Measurements from ENCODE around the gene CARD14.
"Not testable (repeated sequence)": the region's sequence is repeated elsewhere in the genome, so short reads cannot be mapped to it uniquely, and the experiment has no call there.

The CARD14 gene

DNA sequence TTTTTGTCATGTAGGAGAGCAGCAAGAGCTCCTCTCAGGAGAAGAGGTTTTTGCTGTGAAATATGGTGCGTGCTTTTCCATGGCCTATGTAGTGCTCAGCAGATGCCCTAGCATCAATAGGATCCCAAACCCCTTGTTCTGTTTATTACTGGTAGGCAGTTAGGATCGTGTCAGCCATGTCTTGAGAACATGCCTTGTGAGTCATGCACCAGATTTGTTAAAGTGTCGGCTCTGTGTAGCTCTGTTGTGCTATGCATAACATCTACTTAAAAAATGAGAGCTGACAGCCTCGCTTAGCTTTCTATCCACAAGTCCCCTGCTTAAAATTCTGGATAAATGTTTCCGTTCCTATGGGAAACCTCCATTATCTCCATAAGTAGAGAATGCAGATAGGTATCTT is 18.5 kb upstream of the CARD14 start:
- no peak for DNase-seq

DNA sequence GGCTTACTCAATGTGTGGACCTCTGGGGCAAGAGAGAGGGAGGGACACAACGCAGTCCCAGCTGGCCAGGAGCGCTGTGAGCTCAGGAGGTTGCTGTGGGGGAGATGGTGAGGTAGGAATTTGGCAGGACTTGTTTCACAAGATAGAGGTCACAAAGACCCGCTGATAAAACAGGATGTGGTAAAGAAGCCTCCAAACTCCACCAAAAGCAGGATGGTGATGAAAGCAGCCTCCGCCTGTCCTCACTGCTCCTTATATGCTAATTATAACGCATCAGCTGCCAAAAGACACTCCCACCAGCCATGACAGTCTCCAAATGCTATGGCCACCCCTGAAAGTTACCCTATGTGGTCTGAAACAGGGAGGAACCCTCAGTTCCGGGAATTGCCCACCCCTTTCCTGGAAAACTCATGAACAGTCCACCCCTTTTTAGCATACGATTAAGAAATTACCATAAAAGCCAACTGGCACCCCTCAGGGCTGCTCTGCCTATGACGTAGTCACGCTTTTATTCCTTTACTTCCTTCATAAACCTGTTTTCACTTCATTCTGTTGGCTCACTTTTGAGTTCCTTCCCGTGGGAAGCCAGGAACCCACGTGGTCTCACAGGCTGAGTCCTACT is 17.6 kb upstream of the CARD14 start:
- no peak for DNase-seq

DNA sequence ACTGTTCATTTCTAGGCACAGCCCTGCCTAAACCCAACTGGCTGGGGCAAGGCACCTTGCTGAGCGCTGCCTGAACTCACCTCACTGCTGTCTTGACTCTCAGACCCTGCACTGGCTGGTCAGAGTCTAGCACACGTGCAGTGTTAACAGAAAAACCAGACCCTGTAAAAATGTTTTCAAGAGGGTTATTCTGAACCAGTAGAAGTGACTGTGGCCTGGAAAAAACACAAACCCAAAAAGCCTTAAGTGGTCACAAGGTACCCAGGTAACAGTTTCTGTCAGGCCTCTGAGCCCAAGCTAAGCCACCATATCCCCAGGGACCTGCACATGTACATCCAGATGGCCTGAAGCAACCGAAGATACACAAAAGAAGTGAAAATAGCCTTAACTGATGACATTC is 16.8 kb upstream of the CARD14 start:
- DNase-seq, result no peak

GRCh38 chr17:80154166-80154565 is 15.7 kb upstream of the CARD14 start:
- no peak for DNase-seq

DNA sequence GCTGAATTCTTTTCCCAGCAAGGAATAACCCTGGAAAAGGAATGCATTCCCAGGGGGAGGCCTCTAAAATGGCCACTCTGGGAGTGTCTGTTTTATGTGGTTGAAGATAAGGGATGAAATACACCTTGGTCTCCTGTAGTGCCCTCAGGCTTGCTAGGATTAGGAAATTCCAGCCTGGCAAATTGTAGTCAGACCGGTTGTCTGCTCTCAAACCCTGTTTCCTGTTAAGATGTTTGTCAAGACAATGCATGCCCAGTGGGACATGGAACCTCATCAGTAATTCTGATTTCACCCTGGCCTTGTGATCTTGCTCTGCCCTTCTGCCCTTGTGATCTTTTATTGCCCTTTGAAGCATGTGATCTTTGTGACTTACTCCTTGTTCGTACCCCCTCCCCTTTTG is 14.2 kb upstream of the CARD14 start:
- not testable (repeated sequence) for DNase-seq

DNA sequence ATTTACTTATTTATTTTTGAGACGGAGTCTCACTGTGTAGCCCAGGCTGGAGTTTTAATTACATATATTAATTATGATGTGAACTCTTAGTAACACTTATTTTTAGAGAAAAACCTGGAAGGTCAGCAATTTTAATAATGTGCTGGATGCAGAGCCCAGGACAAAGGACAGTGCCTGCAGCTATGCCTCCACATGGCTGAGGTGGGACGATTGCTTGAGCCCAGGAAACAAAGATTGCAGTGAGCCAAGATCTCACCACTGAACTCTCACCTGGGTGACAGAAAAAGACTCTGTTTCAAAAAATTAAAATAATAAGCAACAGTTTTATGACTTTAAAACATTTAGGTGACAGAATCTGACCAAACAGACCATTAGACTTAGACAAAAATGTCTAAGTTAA is 11.0 kb upstream of the CARD14 start:
- no peak for DNase-seq

GRCh38 chr17:80160536-80160935 is 9.3 kb upstream of the CARD14 start:
- no peak for DNase-seq

- no peak for DNase-seq
These were observed 6.5 kb upstream of the CARD14 start for GRCh38 chr17:80163336-80163735.

- DNase-seq, result no peak
These were observed 5.6 kb upstream of the CARD14 start for GRCh38 chr17:80164185-80164584.

GRCh38 chr17:80166446-80166845 is 3.4 kb upstream of the CARD14 start:
- no peak for DNase-seq

GRCh38 chr17:80168371-80168770 is 1.5 kb upstream of the CARD14 start:
- no peak for DNase-seq

GRCh38 chr17:80169107-80169506 is 723 bp upstream of the CARD14 start:
- no peak for DNase-seq

DNA sequence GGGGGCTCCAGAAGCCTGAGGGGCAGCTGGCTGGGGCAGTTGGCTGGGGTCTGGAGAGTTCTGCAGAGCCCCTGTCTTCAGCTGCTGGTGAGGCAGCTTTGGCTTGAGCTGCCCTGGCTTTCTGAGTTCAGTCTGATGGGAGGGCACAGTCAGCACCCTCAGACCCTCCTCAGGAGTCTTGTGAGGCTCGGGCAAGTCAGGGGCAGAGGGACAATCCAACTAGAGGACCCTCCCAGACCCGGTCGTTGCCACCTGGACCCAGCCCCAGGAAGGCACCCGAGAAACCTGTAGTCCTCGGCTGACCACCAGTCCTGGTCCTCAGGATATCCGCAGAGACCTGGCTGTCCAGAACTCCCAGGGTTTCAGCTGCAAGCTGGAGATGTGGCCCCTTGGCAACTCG is 1.9 kb downstream of the CARD14 start:
- DNase-seq, result no peak

GRCh38 chr17:80173126-80173525 is 3.3 kb downstream of the CARD14 start:
- no peak for DNase-seq

DNA sequence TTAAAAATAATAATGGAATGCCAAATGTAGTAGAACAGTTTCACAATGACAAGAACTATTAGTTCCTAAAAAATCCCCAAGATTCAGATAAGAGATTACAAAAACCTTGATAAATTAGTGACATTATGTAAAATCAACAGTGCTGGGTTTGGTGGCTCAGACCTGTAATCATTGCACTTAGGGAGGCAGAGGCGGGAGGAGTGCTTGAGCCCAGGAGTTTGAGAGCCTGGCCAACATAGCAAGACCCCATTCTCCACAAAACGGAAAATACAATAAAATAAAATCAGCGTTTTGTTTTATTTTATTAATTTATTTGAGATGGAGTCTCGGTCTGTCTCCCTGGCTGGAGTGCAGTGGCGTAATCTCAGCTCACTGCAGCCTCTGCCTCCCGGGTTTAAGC is 4.1 kb downstream of the CARD14 start:
- no peak for DNase-seq

GRCh38 chr17:80176757-80177156 is 6.9 kb downstream of the CARD14 start:
- no peak for DNase-seq

DNA sequence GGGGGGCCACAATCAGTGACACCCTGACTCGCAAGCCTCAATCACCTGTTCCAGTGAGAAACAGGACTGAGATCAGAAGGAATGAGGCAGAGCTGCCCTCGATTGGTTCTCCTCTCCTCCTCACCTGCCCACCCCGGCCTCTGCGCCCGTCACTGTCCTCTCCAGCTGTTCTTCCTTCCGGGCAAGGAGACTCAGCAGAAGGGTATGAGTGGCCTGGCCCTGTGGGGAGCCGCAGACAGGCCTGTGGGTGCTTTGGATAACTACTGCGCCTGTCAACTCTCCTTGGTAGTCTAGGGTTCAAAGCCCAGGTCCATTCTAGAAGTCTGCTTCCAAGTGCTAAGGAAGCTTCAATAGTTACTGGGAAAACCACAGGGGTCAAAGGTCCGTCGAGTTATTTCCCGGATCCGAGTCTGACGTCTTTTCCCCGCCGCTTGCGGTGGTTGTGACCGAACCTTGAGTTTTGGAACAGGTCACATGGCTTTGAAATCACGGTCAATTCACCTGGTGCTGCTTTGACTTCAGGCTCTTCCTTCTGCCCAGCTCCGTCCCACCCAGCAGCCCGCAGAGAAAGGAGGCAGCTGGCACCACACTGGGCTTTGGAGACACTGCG is 8.3 kb downstream of the CARD14 start:
- DNase-seq, result no peak

DNA sequence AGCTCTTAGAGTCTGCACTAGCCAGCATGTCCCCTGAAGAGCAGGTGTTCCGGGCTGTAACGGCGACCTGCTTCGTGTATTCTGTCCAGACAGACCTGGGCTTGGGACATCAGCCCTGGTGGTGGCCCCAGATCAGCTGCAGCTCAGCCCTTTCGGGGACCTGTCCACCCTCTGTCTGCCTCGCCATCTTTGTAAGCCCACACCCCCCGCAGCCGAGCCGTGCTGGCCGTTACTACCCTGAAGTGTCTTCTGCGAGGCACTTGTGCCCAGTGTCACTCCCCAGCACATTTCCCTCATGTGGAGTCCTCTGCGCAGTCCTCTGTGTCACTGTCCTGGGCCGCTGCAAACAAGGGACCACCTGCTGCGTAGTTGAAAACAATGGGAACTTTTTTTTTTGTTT is 10.4 kb downstream of the CARD14 start:
- DNase-seq, result no peak

DNA sequence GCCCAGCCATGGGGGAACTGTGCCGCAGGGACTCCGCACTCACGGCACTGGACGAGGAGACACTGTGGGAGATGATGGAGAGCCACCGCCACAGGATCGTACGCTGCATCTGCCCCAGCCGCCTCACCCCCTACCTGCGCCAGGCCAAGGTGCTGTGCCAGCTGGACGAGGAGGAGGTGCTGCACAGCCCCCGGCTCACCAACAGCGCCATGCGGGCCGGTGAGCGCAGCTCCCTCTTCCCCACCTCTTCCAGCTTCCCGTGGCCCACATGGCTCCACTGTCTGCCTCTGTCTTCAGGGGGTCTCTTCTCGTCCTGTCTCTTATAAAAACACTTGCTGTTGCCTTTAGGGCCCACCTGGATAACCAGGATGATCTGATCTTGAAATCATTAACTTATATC is 11.6 kb downstream of the CARD14 start:
- no peak for DNase-seq

DNA sequence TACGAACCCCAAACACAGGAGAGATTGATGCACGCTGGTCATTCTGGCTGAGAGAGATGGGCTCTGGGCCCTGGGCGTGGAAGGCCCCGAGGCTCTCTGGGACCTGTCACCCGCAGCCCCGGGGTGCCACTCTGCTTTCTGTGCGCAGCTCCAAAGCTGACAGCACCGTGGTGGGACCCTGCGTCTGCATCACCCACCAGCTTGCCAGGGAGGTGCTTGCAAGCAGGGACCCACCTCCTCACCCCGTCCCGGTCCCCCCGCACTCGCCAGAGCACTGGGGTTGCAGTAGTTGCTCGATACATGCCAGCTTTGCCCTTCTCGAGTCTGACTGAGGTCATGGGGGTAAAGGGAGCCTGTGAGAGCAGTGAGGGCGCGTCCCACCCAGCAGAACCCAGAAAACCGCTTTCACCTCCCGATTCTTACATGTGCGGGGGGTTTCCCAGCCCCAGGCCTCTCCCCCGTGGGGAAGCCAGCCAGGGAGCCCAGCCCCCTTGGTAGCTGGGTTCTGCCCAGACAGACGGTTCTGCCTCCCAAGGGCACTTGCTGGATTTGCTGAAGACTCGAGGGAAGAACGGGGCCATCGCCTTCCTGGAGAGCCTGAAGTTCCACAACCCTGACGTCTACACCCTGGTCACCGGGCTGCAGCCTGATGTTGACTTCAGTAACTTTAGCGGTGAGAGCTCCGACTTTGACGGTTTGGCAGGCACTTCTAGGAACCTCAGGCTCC is 12.5 kb downstream of the CARD14 start:
- no peak for DNase-seq

DNA sequence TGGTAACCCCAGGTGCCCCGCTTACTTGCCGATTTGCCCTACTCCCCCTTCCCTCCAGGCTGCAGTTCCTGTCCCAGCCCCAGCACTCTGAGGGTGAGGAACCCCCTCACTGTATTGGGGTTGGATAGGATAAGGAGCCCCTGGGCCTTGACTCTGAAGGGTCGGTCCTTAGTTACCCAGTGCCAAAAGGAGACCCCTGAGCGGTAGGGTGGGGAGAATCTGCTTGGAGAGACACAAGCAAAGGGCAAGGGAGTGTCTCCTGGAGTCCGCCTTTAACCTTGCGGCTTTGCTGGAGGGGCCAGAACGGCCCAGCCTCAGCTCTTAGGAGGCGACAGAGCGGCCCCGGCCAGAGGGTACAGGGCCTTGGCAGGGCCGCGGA is 13.0 kb downstream of the CARD14 start:
- DNase-seq, result no peak

DNA sequence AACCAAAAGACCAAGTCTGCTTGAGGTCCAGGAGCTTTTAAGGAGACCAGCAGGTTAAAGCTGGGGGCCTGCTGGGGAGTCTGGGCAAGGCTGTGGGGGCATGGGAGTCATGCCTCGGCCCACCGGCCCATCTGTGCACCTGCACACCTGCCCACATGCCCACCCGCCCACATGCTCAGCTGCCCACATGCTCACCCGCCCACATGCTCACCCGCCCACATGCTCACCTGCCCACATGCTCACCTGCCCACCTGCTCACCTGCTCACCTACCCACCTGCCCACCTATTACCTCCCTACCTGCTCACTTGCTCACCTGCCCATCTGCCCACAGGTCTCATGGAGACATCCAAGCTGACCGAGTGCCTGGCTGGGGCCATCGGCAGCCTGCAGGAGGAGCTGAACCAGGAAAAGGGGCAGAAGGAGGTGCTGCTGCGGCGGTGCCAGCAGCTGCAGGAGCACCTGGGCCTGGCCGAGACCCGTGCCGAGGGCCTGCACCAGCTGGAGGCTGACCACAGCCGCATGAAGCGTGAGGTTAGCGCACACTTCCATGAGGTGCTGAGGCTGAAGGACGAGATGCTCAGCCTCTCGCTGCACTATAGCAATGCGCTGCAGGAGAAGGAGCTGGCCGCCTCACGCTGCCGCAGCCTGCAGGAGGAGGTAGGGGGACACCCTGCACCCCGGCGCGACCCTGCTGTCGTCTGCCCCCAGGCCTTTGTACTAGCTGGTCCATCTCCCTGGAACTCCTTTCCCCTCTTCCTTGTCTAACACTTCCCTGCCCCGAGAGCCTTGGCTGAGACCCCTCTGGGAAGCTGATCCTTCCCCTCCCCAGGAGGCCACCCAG is 14.0 kb downstream of the CARD14 start:
- DNase-seq, result no peak

GRCh38 chr17:80184423-80184714 is 14.5 kb downstream of the CARD14 start:
- no peak for DNase-seq

GRCh38 chr17:80185968-80186367 is 16.1 kb downstream of the CARD14 start:
- DNase-seq, result no peak

All from DMS79 (cell line).